ENCODE measurements around the gene NSUN4. TPM values are rescaled to one million over a fixed set of nuclear protein-coding genes. Genes with fewer than 3 reads are reported as not detected.
A peak's percentile ranks its signal among the peaks of the same experiment; 100 is the strongest.

The NSUN4 gene
- total RNA-seq, 1 experiment from 2014 or later, result 20.4 TPM

DNA sequence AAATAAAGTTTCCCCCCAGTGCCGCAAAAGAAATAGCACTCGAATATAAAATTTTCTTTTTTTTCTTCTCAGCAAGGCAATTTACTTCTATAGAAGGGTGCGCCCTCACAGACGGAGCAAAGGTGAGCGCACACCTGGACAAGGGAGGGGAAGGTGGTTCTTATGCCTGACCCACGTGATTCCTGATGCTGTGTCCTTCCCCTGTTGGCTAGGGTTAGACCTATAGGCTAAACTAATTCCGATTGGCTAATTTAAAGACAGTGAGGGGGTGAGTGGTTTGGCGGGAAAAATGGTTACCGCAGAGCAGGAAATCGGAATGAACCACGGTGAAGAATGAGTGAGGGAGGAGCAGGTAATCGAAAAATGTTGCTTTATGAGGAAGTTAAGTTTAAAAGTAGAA lies 52.9 kb downstream of the NSUN4 start:
- no peaks in the 10 kb centered on the region for H4K20me1 ChIP-seq (ENCODE audit: control insufficient read depth, insufficient read depth, insufficient read length)
- no peak overlapping the region for H2BK5ac ChIP-seq (ENCODE audit: insufficient read length, low read length)
- H4K91ac ChIP-seq (ENCODE audit: insufficient read length, low read depth, low read length), result no peak overlapping the region
- no peak overlapping the region for H2BK20ac ChIP-seq (ENCODE audit: low read depth, low read length, poor library complexity, severe bottlenecking)
- H3K4ac ChIP-seq (ENCODE audit: low read depth, low read length), result no peak overlapping the region
- H3K4me2 ChIP-seq (ENCODE audit: insufficient read depth, insufficient read length, low read length), result peak overlapping the region; percentile 81
- H3K27ac Mint-ChIP-seq, result no peak overlapping the region
- no peak overlapping the region for H3K23ac ChIP-seq (ENCODE audit: insufficient read length, low read depth, low read length)
- H3K23me2 ChIP-seq (ENCODE audit: insufficient read length, low read depth, low read length, poor library complexity, severe bottlenecking), result peaks cover 6% of the 10 kb centered on the region
- H3K79me2 ChIP-seq (ENCODE audit: insufficient read depth, low read length), result no peaks in the 10 kb centered on the region; the same call in 1 of the 2 replicates
- no peak overlapping the region for H3T11ph ChIP-seq (ENCODE audit: low read length)
- no peak overlapping the region for H2BK120ac ChIP-seq (ENCODE audit: low read depth, low read length, poor library complexity, severe bottlenecking)
- no peak overlapping the region for H2BK15ac ChIP-seq (ENCODE audit: low read depth, low read length)
- peak overlapping the region; percentile 70 to 82 for H3K4me3 Mint-ChIP-seq
- TF ChIP-seq, protein P1, sequence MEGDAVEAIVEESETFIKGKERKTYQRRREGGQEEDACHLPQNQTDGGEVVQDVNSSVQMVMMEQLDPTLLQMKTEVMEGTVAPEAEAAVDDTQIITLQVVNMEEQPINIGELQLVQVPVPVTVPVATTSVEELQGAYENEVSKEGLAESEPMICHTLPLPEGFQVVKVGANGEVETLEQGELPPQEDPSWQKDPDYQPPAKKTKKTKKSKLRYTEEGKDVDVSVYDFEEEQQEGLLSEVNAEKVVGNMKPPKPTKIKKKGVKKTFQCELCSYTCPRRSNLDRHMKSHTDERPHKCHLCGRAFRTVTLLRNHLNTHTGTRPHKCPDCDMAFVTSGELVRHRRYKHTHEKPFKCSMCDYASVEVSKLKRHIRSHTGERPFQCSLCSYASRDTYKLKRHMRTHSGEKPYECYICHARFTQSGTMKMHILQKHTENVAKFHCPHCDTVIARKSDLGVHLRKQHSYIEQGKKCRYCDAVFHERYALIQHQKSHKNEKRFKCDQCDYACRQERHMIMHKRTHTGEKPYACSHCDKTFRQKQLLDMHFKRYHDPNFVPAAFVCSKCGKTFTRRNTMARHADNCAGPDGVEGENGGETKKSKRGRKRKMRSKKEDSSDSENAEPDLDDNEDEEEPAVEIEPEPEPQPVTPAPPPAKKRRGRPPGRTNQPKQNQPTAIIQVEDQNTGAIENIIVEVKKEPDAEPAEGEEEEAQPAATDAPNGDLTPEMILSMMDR (conservative IDR thresholded peaks at IDR 0.05), result no peak
- no peak overlapping the region for H4K8ac ChIP-seq (replicated peaks; ENCODE audit: insufficient read length, low read depth, low read length)
- peak; percentile 86 for DNase-seq
- no peaks in the 10 kb centered on the region for H3K79me1 ChIP-seq (ENCODE audit: insufficient read depth, low read depth, low read length, poor library complexity, severe bottlenecking)
- no CpG with 5 or more reads among the region's 12 CpGs for WGBS (ENCODE audit: extremely low coverage, insufficient read length, low lambda C conversion rate)
- no peak overlapping the region for H3K9ac ChIP-seq (ENCODE audit: extremely low read depth, insufficient read length, low read length)
- no peak overlapping the region for H2AFZ ChIP-seq (ENCODE audit: low read length)
- no peak overlapping the region for H3K56ac ChIP-seq (ENCODE audit: insufficient read length, low read depth, low read length)
- peaks cover 5% of the 10 kb centered on the region for H3K4me1 ChIP-seq (ENCODE audit: insufficient read depth, low read length)
- H3K4me1 Mint-ChIP-seq, result peaks cover 20 to 33% of the 10 kb centered on the region in 2 experiments
- peaks cover 53% of the 10 kb centered on the region for H3K27me3 Mint-ChIP-seq (ENCODE audit: low read depth)
- H3K36me3 Mint-ChIP-seq (ENCODE audit: insufficient read depth in 1 of 3, low read depth in 3 of 3), result peaks cover 11 to 19% (median 17%) of the 10 kb centered on the region in 3 experiments
- H3K9me3 ChIP-seq (ENCODE audit: control insufficient read depth, low read depth, low read length), result peaks cover 10% of the 10 kb centered on the region
- no peak overlapping the region for H2AK5ac ChIP-seq (ENCODE audit: insufficient read length, low read length)
- no peak overlapping the region for H3K14ac ChIP-seq (ENCODE audit: insufficient read depth, low read length)
- H3K9me3 Mint-ChIP-seq, result peaks cover 23 to 24% of the 10 kb centered on the region in 2 experiments
- peaks cover 4% of the 10 kb centered on the region; the same call in 1 of the 2 replicates for H3K27me3 ChIP-seq (ENCODE audit: insufficient read depth, low read length)
- H3K27ac ChIP-seq (ENCODE audit: insufficient read length, low read depth, low read length), result no peak overlapping the region
- H3K18ac ChIP-seq (ENCODE audit: insufficient read length, low read depth, low read length), result no peak overlapping the region
- no peak overlapping the region for H2BK12ac ChIP-seq (ENCODE audit: insufficient read length, low read depth, low read length)
- no peak overlapping the region for H4K5ac ChIP-seq (ENCODE audit: insufficient read length, low read depth, low read length)
